CD8-positive, alpha-beta memory T cell (primary cell): ENCODE results near the gene STIL. TPM values are rescaled to one million over a fixed set of nuclear protein-coding genes. Genes with fewer than 3 reads are reported as not detected.
A peak's percentile ranks its signal among the peaks of the same experiment; 100 is the strongest.

ENCODE experiments used
- CTCF ChIA-PET: fragments of 350-600 bp; sonication (Branson Sonifier 250); formaldehyde crosslinking; loops from one replicate; lab custom pipeline; 2021; ENCODE audit warnings: antibody characterized with exemption; lab: Charles Lee
- POLR2A ChIA-PET: fragments of 350-600 bp; sonication (Branson Sonifier 250); formaldehyde crosslinking; loops from one replicate; lab custom pipeline; 2021; ENCODE audit warnings: antibody characterized with exemption; lab: Charles Lee
- DNase-seq, 5 donors: peaks; one replicate each; pipeline versions ENCODE4 v3.0.0 to v3.0.0-alpha.2; 2020 to 2022; ENCODE audit warnings: mixed read lengths in 1 of 5
- H3K27ac ChIP-seq: one replicate; pipeline ENCODE4 v1.7.0; 2013; ENCODE audit warnings: low read depth, mild to moderate bottlenecking, low read length, moderate library complexity
- H3K27me3 ChIP-seq: 2 replicates; pipeline ENCODE4 v1.7.0; 2013; ENCODE audit warnings: low read length, mild to moderate bottlenecking; ENCODE audit not compliant: insufficient read depth, poor library complexity, severe bottlenecking
- H3K36me3 ChIP-seq: 2 replicates; pipeline ENCODE4 v1.7.0; 2013; ENCODE audit warnings: mild to moderate bottlenecking, low read length, moderate library complexity; ENCODE audit not compliant: insufficient read depth
- H3K4me1 ChIP-seq: 2 replicates; pipeline ENCODE4 v1.7.0; 2013; ENCODE audit warnings: mild to moderate bottlenecking, low read length, moderate library complexity; ENCODE audit not compliant: insufficient read depth
- H3K4me3 ChIP-seq: 2 replicates; pipeline ENCODE4 v1.7.0; 2013; ENCODE audit warnings: mild to moderate bottlenecking, low read length
- H3K9me3 ChIP-seq: 2 replicates; pipeline ENCODE4 v1.7.0; 2013; ENCODE audit warnings: mild to moderate bottlenecking, low read length
- H3K27ac Mint-ChIP-seq, 8 donors: one replicate each; pipeline ENCODE4 v1.8.0; 2020 to 2021; ENCODE audit warnings: mixed read lengths in 8 of 8, mild to moderate bottlenecking in 6 of 8, inconsistent platforms in 3 of 8, moderate library complexity in 3 of 8
- H3K27me3 Mint-ChIP-seq, 2 donors: one replicate each; pipeline ENCODE4 v1.8.0; 2020 to 2021; ENCODE audit warnings: mixed read lengths in 2 of 2, mild to moderate bottlenecking in 1 of 2, moderate library complexity in 1 of 2
- H3K36me3 Mint-ChIP-seq, 3 donors: one replicate each; pipeline ENCODE4 v1.8.0; 2020 to 2021; ENCODE audit warnings: mixed read lengths in 3 of 3, inconsistent platforms in 1 of 3, mild to moderate bottlenecking in 1 of 3
- H3K4me1 Mint-ChIP-seq, 3 donors: one replicate each; pipeline ENCODE4 v1.8.0; 2020 to 2021; ENCODE audit warnings: mixed read lengths in 3 of 3, inconsistent platforms in 1 of 3, mild to moderate bottlenecking in 1 of 3
- H3K4me3 Mint-ChIP-seq, 7 donors: one replicate each; pipeline ENCODE4 v1.8.0; 2020 to 2021; ENCODE audit warnings: mixed read lengths in 7 of 7, mild to moderate bottlenecking in 6 of 7, moderate library complexity in 4 of 7, inconsistent platforms in 2 of 7
- H3K9me3 Mint-ChIP-seq, 5 donors: one replicate each; pipeline ENCODE4 v1.8.0; 2020 to 2022; ENCODE audit warnings: mixed read lengths in 5 of 5, mild to moderate bottlenecking in 3 of 5, moderate library complexity in 2 of 5, inconsistent platforms in 1 of 5
- polyA plus RNA-seq: library from polyadenylated mRNA; unstranded; fragments of 300-500 nt; fragmentation: Illumina TruSeq; gene quantifications from one replicate; pipeline ENCODE4 v1.2.3, GENCODE V29; 2021
- total RNA-seq, 2 experiments: library from RNA; stranded (reverse); gene quantifications; one replicate each; pipeline ENCODE4 v1.2.3, GENCODE V29; 2021

The STIL gene
- total and polyA plus RNA-seq, 3 experiments from 2014 or later = 0.15 to 19.1 (median 18.4) TPM

GRCh38 chr1:47338249-47339077 lies 24.5 kb upstream of the STIL start:
- no peaks in the 10 kb centered on the region for H3K27me3 Mint-ChIP-seq
- H3K4me1 ChIP-seq = peaks cover 17% of the 10 kb centered on the region

GRCh38 chr1:47337350-47337749 lies 23.4 kb upstream of the STIL start:
- Histone ChIP-seq H3K9me3 (no peaks in the 10 kb centered on the region), H3K36me3 (no peaks in the 10 kb centered on the region), H3K27ac (no peak overlapping the region), H3K4me3 (no peak overlapping the region), H3K4me1 (peaks cover 28% of the 10 kb centered on the region), H3K27me3 (no peaks in the 10 kb centered on the region)
- H3K27me3 Mint-ChIP-seq = no peaks in the 10 kb centered on the region
- H3K27ac Mint-ChIP-seq = no peak overlapping the region
- H3K9me3 Mint-ChIP-seq = no peaks in the 10 kb centered on the region
- ChIA-PET CTCF (interaction anchor here (1.6 kb wide), 1 partner anchor 100 kb away, joined by 5 read pairs; no protein-coding TSS in a partner anchor), POLR2A (no interaction called here)
- peaks cover 34 to 44% (median 43%) of the 10 kb centered on the region in 3 donors for H3K4me1 Mint-ChIP-seq
- H3K36me3 Mint-ChIP-seq = peaks cover 0 to 16% (median 0%) of the 10 kb centered on the region in 3 donors
- no peak overlapping the region for H3K4me3 Mint-ChIP-seq
- DNase-seq = no peak

More at GRCh38 chr1:47338249-47339077, 24.5 kb upstream of the STIL start:
- H3K4me3 Mint-ChIP-seq = no peak overlapping the region
- H3K4me3 ChIP-seq = no peak overlapping the region
- H3K9me3 ChIP-seq = no peaks in the 10 kb centered on the region
- no peak overlapping the region for H3K27ac ChIP-seq
- no peaks in the 10 kb centered on the region for H3K36me3 ChIP-seq
- POLR2A ChIA-PET = no interaction called here
- H3K27ac Mint-ChIP-seq = peak overlapping the region in 2 of 8 donors; percentile 19 to 20
- no peaks in the 10 kb centered on the region for H3K9me3 Mint-ChIP-seq
- no peak for DNase-seq
- peaks cover 0 to 18% (median 0%) of the 10 kb centered on the region in 3 donors for H3K36me3 Mint-ChIP-seq
- H3K4me1 Mint-ChIP-seq = peaks cover 34 to 44% (median 43%) of the 10 kb centered on the region in 3 donors
- CTCF ChIA-PET = interaction anchor here (1.6 kb wide), 1 partner anchor 99 kb away, joined by 5 read pairs; no protein-coding TSS in a partner anchor
- no peaks in the 10 kb centered on the region for H3K27me3 ChIP-seq

- POLR2A ChIA-PET = interaction anchor here (0.8 to 3.4 kb wide), 2 partner anchors 8 to 21 kb away, joined by 4 to 20 read pairs; partner anchors contain the start of gene STIL
- H3K4me3 Mint-ChIP-seq = peak overlapping the region in 4 of 7 donors; percentile 92 to 97 (median 94)
- Histone ChIP-seq H3K9me3 (no peaks in the 10 kb centered on the region), H3K4me3 (peak overlapping the region; percentile 98), H3K36me3 (no peaks in the 10 kb centered on the region), H3K27me3 (no peaks in the 10 kb centered on the region), H3K4me1 (peaks cover 28% of the 10 kb centered on the region), H3K27ac (peak overlapping the region; percentile 89)
- H3K27me3 Mint-ChIP-seq = no peaks in the 10 kb centered on the region
- H3K4me1 Mint-ChIP-seq = peaks cover 24 to 35% (median 32%) of the 10 kb centered on the region in 3 donors
- DNase-seq = no peak
- H3K36me3 Mint-ChIP-seq = peaks cover 0 to 10% (median 0%) of the 10 kb centered on the region in 3 donors
- no peaks in the 10 kb centered on the region for H3K9me3 Mint-ChIP-seq
- H3K27ac Mint-ChIP-seq = peak overlapping the region in 7 of 8 donors; percentile 86 to 98 (median 94)
- CTCF ChIA-PET = interaction anchor here (0.7 to 2.2 kb wide), 4 partner anchors 21 to 102 kb away, joined by 3 to 14 read pairs (median 8); partner anchors contain the start of genes FOXD2 and STIL
Observed at GRCh38 chr1:47334765-47335435, 21.0 kb upstream of the STIL start.

- Histone ChIP-seq H3K27ac (peak overlapping the region; percentile 89), H3K36me3 (no peaks in the 10 kb centered on the region), H3K9me3 (no peaks in the 10 kb centered on the region), H3K27me3 (no peaks in the 10 kb centered on the region), H3K4me3 (peak overlapping the region; percentile 98), H3K4me1 (peaks cover 28% of the 10 kb centered on the region)
- Mint-ChIP-seq H3K27ac (peak overlapping the region in 7 of 8 donors; percentile 86 to 98 (median 94)), H3K36me3 (peaks cover 0 to 7% (median 0%) of the 10 kb centered on the region in 3 donors), H3K4me1 (peaks cover 21 to 31% (median 27%) of the 10 kb centered on the region in 3 donors), H3K9me3 (no peaks in the 10 kb centered on the region), H3K27me3 (no peaks in the 10 kb centered on the region), H3K4me3 (peak overlapping the region in 4 of 7 donors; percentile 92 to 97 (median 94))
- POLR2A ChIA-PET = interaction anchor here (0.8 to 3.4 kb wide), 3 partner anchors 9 to 104 kb away, joined by 3 to 20 read pairs (median 5); partner anchors contain the start of genes FOXD2 and STIL
- peak; percentile 67 to 81 (median 77) for DNase-seq
- CTCF ChIA-PET = interaction anchor here (0.7 to 2.2 kb wide), 6 partner anchors 8 to 392 kb away, joined by 3 to 14 read pairs (median 4); partner anchors contain the start of genes FOXD2 and STIL
Observed at GRCh38 chr1:47333922-47334764, 20.2 kb upstream of the STIL start.

- ChIA-PET POLR2A (interaction anchor here (0.8 to 3.4 kb wide), 3 partner anchors 8 to 104 kb away, joined by 3 to 20 read pairs (median 5); partner anchors contain the start of genes FOXD2 and STIL), CTCF (interaction anchor here (0.7 to 2.2 kb wide), 5 partner anchors 9 to 393 kb away, joined by 3 to 14 read pairs (median 4); partner anchors contain the start of genes FOXD2 and STIL)
- Histone ChIP-seq H3K36me3 (no peaks in the 10 kb centered on the region), H3K9me3 (no peaks in the 10 kb centered on the region), H3K4me1 (peaks cover 28% of the 10 kb centered on the region), H3K4me3 (peak within 1 kb of the TSS; percentile 98), H3K27ac (peak within 1 kb of the TSS; percentile 89), H3K27me3 (no peaks in the 10 kb centered on the region)
- Mint-ChIP-seq H3K4me3 (peak within 1 kb of the TSS in 4 of 7 donors; percentile 92 to 97 (median 94)), H3K27ac (peak within 1 kb of the TSS in 7 of 8 donors; percentile 86 to 98 (median 94)), H3K27me3 (no peaks in the 10 kb centered on the region), H3K4me1 (peaks cover 19 to 26% (median 24%) of the 10 kb centered on the region in 3 donors), H3K36me3 (peaks cover 0 to 6% (median 0%) of the 10 kb centered on the region in 3 donors), H3K9me3 (no peaks in the 10 kb centered on the region)
- peak; percentile 67 to 82 (median 71) for DNase-seq
Observed at GRCh38 chr1:47333578-47333921, 19.6 kb upstream of the STIL start, which contains the start of gene CMPK1. TSS of gene CMPK1 (plus strand) at chr1:47333790. CDS start at chr1:47333946, 156 bp downstream.

- CTCF ChIA-PET = interaction anchor here (0.7 to 2.2 kb wide), 5 partner anchors 19 to 393 kb away, joined by 3 to 14 read pairs (median 5); partner anchors contain the start of genes FOXD2 and STIL
- Mint-ChIP-seq H3K9me3 (no peaks in the 10 kb centered on the region), H3K36me3 (peaks cover 0 to 6% (median 0%) of the 10 kb centered on the region in 3 donors), H3K4me1 (peaks cover 16 to 21% (median 19%) of the 10 kb centered on the region in 3 donors), H3K4me3 (no peak overlapping the region), H3K27me3 (no peaks in the 10 kb centered on the region), H3K27ac (no peak overlapping the region)
- H3K27me3 ChIP-seq = no peaks in the 10 kb centered on the region
- no peak for DNase-seq
- no peaks in the 10 kb centered on the region for H3K36me3 ChIP-seq
- peak overlapping the region; percentile 89 for H3K27ac ChIP-seq
- no peaks in the 10 kb centered on the region for H3K9me3 ChIP-seq
- peaks cover 28% of the 10 kb centered on the region for H3K4me1 ChIP-seq
- POLR2A ChIA-PET = interaction anchor here (0.8 to 3.4 kb wide), 3 partner anchors 8 to 105 kb away, joined by 3 to 20 read pairs (median 5); partner anchors contain the start of genes FOXD2 and STIL
- H3K4me3 ChIP-seq = peak overlapping the region; percentile 98
Observed at GRCh38 chr1:47332779-47333577, 19.0 kb upstream of the STIL start.
